DMS114 treated with DMSO at 0.1 percent for 48 hours (cell line): ENCODE data around the gene CCDC78.
"Not testable (repeated sequence)": the region's sequence is repeated elsewhere in the genome, so short reads cannot be mapped to it uniquely, and the experiment has no call there.

Experiments
- DNase-seq: peaks from one replicate; lab custom pipeline; 2025; ENCODE audit not compliant: unreplicated experiment; lab: John Stamatoyannopoulos, UW

The CCDC78 gene

DNA sequence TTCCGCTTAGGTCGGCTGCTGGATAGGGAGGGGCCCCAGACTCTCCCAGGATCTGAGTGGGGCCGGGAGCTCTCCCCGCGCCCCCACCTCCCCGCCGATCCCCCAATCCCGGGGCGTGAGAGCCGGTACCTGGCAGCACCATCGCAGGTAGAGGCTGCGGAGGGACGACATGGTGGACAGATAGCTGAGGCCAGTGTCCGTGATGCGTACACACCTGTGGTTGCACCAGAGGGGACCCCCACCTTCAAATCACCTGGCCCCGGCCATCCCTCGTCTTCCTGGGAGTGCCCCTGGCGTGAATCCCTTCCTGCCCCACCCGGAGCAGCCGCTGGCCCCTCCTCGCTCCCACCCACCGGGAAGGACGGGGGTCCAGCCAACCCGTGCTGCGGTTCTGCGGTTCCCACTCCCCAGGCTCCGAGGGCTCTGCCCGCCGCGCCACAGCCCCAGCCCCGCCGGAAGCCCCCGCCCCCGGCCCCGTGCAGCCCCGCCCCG is 31.3 kb downstream of the CCDC78 start:
- DNase-seq: no peak

DNA sequence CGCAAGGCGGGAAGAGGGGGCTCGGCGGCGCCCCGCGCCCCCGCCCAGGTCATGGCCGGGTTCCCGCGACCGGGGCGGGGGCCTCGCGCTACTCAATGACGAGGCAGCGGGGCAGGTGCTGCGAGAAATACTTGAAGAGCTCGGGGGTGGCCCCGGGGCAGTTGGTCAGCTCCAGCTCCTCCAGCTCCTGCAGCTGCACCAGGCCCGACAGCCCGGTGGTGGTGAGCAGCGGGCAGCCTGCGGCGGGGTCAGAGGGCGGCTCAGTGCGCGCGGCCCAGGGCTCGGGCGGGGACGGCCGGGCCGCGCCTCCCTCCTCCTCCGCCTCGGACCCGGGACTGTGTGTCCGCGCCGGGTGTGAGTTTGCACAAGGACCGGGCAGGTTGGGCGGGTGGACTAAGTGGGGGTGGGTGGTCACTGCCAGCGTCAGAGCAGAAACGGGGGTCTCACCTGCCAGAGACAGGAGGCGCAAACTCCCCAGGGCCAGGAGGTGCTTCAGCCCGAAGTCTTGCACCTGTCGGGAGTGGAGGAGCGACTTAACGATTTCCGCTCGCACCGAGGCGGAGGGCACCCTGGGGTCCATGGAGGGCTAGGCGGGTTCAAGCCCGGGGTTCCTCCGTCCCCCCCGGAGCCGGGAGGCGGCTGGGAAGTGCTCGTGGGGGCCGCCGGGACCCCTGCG is 31.9 kb downstream of the CCDC78 start:
- no peak for DNase-seq

DNA sequence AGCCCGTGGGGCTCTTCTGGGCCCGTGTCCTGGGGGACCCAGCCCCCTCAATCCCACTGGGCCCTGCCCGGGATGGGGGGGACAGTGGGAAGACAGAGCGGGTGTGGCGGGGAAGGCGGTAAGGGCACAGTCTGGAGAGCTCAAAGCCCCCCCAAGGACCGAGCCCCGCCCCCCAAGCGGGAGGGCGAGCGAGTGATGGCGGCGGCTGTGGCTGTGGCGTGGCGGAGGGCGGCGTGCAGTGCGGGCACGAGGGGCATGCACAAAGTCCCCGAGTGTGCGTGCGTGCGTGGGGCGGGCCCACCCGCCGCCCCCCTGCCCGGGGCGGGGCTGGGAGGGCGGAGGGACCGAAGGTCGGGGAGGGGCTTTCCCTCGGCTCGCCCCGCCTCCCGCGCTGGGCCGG is 32.5 kb downstream of the CCDC78 start:
- no peak for DNase-seq

DNA sequence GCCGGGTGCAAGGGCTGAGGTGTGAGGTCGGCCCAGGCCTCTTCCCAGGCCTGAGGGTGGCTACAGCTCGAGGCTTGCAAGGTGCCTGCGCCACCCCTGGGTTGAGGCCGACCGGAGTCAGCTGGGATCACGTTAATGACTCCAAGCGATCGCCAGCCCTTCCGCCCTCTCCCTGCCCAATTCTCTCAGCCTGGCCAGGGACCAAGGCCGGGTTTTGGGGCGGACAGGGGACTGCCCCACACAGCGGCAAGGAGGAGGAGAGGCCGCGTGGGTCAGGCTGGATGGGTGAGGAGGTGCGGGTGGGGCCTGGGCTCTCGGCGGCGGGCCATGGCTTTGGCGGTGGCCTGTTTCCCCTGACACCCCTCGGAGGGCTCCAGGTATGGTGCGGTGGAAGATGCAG is 32.9 kb downstream of the CCDC78 start:
- DNase-seq: no peak

DNA sequence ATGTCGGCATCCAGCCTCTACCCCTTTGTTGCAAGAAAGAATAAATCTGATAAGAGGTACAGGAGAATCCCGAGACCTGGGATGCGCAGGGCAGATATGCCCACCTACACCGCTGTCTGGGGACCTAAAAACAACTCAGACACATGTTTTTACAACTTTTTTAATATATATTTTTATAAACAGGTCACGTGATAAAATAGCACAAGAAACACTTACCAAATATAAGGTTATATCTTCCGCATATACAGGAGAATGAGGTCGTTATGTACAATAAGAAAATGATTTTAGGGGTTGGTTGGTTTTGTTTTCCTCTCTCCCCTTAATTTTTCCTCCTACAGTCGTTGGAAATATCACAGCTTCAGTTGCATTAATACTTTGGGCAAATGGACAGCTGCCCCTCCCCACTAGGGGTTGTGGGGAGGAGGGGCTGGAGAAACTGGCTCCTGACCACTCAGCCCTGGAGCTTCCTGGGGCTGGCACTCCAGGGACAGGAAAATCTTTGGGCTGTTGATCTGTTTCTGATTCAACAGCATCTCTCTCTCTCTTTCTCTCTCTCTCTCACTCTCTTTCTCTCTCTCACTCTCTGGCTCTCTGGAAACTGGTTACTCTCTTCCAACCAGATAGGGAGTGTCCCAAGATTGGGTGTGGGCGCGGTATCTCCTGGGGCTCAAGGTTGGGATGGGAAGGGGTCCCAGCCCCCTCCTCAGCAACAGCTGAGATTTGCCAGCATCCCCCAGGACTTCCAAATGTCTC is 33.7 kb downstream of the CCDC78 start:
- no peak for DNase-seq

DNA sequence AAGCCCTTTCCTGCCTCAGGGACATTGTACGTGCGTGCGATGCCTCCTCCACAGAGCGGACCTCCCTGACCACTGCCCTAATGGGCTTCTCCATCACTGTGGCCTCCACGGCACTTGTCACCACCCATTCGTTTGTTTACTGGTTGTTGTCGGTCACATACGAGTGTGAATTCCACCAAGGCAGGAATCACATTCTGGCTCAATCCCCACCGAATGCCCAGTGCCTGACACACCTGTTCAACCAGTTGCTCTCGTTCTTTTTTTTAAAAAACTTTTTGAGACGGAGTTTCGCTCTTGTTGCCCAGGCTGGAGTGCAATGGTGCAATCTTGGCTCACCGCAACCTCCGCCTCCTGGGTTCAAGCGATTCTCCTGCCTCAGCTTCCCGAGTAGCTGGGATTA is 35.0 kb downstream of the CCDC78 start:
- DNase-seq: not testable (repeated sequence)

DNA sequence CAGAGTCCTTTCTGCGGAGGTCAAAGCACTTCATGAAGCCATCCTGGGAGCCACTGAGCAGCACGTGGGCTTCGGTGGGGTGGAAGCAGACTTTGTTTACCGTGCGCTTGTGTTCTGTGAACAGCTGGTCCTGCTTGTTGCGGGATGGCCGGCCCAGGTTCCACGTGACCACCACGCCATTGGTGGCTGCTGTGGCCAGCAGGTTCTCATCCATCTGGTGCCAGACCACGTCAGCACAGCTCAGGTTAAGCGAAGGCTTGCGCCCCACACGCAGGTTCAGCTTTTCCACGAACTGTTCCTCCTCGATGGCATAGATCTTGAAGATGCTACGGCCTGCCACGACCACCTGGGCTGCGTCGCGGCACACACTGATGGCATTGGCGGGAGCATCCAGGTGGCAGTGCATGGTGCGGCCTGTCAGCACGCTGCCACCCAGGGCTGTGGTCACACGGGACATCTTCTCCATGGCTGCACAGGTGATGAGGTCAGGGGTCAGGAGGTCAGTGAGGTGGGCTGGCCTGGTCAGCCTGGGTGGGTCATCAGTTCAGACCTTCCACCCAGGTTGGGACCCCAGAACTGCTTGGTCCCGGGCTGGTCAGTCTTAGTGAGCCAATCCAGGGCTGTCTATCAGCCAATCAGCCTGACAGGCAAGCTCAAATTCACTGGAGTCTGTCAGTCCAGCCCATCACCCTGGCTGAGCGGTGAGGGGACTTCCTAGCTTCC is 36.9 kb downstream of the CCDC78 start:
- no peak for DNase-seq

DNA sequence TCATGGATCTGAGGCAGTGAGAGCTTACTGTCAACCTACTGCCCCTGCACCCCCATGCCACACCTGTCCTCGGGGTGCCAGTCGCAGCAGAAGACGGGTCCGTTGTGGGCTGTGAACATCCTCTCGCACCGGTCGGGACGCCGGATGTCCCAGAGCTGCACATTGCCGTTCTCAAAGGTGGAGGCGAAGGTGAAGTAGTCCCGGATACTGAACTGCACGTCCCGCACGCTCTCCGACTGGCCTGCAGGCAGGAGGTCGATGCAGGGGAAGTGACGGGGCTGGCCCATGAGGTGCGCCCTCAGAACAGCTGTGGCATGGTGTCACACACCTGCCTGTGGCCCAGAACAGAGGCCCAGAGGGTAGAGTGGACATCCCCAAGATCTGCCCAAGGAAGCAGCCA is 38.7 kb downstream of the CCDC78 start:
- DNase-seq: no peak

DNA sequence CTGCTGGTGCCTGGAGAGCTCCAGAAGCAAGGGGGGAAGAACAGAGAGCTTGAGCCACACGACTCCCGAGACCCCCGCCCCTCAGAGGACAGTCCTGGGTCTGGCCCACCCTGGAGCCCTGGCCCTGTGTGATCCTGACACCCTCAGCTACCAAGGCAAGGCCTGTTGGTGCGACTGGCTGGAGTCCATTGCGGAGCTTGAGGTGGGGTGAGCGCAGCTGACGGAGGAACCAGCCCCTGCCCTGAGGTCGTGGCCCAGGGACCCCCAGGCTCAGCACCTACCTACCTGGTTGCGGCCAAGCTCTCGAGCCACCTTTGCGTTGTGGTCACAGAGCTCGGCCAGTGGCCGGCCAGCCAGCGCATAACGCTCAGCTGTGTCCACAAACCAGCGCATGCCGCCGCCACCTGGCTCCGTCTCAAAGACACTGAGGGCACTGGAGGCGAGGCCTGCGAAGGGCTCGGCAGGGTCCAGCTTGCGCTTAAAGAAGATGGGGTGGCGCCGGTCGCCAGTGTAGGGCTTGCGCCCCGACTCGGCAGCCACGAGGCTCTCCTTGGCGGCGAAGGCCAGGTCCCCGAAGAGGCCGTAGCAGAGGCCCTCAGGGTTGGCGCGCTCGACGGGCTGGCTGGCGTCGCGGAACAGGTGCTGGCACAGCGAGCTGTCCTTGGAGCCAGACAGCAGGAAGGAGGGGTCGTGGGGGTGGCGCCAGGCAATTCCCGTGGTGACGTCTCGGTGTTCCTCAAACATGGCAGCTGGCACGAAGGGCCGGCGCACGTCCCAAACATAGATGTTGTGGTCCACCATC is 39.6 kb downstream of the CCDC78 start:
- DNase-seq: no peak

DNA sequence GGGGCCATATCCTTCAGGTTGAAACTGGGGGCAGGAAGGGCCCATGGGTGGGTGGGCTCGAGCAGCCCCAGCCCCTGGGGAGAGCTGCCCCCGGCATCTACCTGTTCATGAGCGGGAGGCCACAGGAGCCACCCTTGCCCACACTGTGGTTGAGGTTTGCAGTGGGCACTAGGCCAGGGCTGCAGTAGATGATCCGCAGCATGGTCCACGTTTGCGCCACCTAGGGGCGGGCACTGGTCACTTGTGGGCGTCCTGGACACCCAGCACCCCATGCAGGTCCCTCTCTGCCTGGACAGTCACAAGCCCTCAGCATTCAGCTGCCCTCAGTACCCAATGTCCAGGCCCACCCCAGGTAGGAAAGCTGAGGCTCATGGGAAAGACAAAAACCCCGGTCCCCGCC is 40.3 kb downstream of the CCDC78 start:
- DNase-seq: no peak

DNA sequence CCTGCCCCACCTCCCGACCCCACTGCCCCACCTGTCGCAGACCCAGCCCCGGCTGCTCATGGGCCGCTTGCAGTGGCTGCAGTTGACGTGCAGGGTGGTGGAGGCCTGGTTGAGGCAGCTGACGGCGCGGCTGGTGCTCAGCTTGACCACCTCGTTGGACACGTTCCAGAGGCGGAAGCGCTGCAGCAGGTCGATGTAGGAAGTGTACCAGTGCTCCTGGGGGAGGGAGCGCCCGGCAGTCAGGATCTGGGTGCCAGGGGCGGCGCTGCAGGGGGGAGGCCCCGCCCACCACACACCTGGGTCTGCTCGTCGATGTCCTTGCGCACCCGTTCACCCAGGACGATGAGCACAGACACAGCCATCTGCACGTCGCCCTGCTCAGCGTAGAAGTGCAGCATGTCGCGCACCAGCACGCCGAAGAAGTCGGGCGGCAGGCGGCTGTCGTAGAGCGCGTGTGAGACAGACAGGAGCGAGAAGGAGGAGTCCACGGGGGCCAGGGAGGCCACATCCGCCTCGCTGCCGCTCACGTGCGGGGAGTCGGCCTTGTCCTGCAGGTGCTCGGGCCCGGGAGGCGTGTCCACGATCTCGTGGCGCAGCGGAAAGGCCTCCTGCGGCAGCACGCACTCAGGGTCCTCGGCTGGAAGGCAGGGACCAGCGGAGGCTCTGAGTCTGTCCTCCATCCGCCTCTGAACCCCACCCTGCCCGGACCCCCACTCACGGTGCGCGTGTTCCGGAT is 41.1 kb downstream of the CCDC78 start:
- no peak for DNase-seq

DNA sequence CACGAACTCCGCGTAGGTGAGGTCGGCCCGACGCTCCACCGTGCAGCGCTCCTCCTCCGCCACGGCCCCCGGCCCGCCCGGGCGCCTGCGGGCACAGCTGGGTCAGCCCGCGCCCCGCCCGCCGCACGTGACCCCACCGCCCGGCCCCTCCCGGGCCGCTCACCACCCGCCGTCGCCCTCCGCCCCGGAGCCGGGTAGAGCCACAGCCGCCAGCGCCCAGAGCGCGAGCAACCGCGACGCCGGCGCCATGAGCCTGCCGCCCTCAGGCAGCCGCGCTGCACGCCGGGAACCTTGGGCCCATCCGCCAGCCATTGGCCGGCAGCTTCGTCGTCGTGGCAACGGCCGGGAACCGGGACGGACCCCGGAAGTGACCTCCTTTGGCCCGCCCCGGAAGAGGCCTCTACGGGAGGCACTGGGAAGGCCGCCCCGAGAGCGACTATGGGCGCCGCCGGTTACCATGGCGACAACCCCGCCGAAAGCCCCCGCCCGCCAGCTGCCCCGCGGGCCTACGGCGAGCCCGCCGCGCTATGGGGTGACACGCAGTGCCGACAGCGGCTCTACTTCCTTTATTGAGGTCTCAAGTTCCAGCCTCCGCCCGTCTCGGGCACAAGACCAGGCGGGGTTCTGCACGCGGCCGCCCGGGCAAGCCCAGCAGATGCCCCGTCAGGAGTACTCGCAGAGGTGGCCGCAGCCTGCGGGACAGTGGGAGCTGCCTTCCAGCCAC is 42.0 kb downstream of the CCDC78 start, which contains the start of gene JMJD8:
Gene JMJD8, minus strand, starts transcription at position 264 of the 724 bp plus-strand sequence. Its CDS starts 15 bp downstream, at position 249.
- DNase-seq: no peak

DNA sequence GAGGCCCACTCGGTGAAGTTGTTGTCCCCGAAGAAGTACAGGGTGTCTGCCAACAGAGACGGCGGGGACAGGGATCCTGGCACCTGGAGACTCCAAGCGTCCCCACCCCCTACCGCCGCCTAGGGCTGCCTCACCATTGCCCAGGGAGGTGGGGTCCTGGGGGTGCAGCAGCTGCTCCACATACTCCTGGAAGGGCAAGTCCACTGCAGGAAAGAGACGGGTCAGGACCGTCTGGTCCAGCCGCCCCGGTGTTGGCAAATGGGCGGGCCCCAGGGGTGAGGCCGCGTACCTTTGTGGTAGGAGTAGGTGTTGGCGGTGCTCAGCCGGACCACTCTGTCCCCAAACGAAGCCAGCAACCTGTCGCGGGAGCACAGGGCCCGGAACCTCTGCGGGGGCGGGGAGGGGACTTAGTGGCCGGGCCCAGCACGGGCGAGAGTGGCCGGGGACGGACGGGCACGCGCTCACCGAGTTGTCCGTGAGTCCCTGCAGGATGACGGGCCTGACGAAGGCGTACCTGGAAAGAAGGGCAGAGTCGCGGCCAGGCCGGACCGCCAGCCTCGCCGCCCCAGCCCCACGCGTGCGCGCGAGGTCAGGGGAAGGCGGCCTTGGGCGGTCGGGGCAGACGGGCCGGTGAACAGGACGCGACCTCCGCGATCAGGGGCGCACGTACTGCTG is 42.7 kb downstream of the CCDC78 start:
- no peak for DNase-seq

DNA sequence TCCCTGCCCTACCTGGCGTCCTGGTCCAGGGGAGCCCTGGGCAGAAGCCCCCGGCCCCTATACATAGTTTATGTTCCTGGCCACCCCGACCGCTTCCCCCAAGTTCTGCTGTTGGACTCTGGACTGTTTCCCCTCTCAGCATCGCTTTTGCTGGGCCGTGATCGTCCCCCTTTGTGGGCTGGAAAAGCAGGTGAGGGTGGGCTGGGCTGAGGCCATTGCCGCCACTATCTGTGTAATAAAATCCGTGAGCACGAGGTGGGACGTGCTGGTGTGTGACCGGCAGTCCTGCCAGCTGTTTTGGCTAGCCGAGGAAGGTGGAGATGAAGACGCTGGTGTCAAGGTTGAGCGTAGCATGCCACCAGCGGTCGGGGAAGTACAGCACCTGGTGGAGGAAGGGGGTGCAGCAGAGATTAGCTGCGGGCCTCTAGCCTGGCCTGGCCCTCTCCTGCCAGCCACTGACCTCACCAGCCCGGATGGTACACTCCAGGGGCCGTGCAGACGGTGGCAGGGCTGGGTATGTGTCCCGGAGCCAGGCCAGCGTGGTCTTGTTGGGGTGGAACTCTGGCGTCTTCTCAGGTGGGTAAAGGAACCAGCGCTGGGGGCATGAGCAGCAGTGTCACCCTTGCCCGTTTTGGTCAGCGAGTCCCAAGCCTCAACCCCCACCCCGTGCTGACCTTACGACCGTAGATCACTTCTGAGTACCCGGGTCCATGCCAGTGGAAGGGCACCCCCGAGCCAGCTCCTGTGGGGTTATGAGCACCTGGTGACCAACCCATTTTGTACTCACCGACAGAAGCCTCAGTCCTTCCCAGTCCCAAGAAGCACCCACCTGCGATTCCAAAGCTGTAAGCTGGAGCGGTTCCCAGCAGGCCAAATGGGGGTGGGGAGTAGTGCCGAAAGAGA is 43.5 kb downstream of the CCDC78 start:
- no peak for DNase-seq

DNA sequence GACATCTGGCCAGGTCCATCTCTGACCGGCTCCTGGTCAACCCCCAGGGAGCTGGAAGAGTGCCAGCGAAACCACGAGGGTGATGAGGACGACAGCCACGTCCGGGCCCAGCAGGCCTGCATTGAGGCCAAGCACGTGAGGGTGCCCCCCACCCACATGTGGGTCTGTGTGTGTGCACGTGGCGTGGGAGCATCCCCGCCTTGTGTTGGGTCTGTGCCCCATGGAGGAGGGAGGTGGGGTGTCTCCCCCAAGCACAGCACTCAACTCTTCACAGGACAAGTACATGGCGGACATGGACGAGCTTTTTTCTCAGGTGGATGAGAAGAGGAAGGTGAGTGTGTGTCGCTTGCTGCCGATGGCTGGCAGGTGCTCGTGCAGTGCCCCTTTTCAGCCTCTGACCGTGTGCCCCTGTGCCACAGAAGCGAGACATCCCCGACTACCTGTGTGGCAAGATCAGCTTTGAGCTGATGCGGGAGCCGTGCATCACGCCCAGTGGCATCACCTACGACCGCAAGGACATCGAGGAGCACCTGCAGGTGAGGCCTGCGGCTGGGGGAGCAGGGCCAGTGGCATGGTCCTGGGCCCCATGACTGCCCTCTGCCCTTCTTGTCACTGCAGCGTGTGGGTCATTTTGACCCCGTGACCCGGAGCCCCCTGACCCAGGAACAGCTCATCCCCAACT is 44.4 kb downstream of the CCDC78 start:
- no peak for DNase-seq

DNA sequence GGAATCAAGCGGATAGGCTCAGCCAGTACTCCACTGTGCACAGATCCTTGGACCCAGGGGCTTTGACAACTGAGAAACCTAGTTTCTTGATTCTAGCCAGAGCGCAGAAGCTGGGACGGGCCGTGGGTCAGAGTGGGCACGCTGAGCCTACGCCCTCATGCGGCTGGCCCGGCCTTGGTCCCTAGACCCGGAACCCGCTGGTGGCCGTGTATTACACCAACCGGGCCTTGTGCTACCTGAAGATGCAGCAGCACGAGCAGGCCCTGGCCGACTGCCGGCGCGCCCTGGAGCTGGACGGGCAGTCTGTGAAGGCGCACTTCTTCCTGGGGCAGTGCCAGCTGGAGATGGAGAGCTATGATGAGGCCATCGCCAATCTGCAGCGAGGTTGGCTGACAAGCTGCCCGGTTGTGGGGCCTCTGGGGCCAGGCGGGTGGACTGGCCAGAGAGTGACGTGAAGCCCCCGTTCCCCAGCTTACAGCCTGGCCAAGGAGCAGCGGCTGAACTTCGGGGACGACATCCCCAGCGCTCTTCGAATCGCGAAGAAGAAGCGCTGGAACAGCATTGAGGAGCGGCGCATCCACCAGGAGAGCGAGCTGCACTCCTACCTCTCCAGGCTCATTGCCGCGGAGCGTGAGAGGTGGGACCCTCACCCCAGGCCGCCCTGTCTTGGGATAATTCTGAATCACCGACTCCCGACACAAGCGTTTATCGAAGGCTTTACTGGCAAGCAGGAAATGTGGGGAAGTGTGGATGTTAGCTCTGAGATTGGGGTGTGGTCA is 45.1 kb downstream of the CCDC78 start:
- DNase-seq: no peak

DNA sequence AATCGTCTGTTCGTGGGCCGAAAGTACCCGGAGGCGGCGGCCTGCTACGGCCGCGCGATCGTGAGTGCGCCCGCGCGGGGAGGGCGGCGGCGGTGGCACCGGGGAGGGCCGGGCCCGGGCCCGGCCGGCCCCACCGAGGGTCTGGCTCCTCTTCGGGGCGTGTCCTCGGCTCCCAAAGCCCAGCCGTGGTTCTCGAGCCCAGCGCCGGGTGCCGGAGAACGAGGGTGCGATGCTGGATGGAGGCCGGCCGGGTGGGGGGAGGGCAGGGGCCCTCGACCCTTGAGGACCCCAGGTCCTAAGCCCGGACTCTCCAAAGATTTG is 45.7 kb downstream of the CCDC78 start:
- DNase-seq: no peak
